ENCODE measurements around the gene COMMD1.

DNA sequence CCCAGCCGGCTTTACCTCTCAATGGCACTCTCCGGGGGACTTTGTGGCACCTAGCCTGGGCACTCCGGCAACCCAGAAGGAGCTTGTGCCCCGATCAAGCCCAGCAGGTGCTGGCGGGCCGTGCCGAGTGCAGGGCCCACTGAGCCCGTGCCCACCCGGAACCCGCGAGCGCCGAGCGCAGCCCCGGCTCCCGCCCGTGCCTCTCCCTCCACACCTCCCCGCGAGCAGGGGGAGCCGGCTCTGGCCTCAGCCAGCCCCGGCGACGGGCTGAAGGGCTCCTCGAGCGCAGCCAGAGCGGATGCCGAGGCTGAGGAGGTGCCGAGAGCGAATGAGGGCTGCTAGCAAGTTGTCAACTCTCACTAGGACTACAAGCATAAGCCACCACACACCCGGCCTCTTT is 136.9 kb downstream of the COMMD1 start:
- TF ChIP-seq, protein P1, sequence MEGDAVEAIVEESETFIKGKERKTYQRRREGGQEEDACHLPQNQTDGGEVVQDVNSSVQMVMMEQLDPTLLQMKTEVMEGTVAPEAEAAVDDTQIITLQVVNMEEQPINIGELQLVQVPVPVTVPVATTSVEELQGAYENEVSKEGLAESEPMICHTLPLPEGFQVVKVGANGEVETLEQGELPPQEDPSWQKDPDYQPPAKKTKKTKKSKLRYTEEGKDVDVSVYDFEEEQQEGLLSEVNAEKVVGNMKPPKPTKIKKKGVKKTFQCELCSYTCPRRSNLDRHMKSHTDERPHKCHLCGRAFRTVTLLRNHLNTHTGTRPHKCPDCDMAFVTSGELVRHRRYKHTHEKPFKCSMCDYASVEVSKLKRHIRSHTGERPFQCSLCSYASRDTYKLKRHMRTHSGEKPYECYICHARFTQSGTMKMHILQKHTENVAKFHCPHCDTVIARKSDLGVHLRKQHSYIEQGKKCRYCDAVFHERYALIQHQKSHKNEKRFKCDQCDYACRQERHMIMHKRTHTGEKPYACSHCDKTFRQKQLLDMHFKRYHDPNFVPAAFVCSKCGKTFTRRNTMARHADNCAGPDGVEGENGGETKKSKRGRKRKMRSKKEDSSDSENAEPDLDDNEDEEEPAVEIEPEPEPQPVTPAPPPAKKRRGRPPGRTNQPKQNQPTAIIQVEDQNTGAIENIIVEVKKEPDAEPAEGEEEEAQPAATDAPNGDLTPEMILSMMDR (IDR thresholded peaks at IDR 0.05) = no peak
- TF ChIP-seq POLR2A (IDR thresholded peaks at IDR 0.05) = no peak
- no peak for TF ChIP-seq EP300 (IDR thresholded peaks at IDR 0.05)
- no peak for TF ChIP-seq POLR2AphosphoS5 (IDR thresholded peaks at IDR 0.05)
